HCT116 (cell line): Measurements from ENCODE around the gene GOLGA6L7. TPM values are rescaled to one million over a fixed set of nuclear protein-coding genes. Genes with fewer than 3 reads are reported as not detected.

ENCODE experiments used
- ATAC-seq: fragments of 200-7000 bp; cut with Tn5 transposase; 2 replicates; pipeline ENCODE4 v1.9.1; 2020; ENCODE audit warnings: mild to moderate bottlenecking, moderate library complexity
- BruUV-seq: library from RNA; stranded (reverse); fragments of 400-500 nt; replicated peaks from 2 replicates; lab custom pipeline; 2021; lab: Mats Ljungman, UMichigan
- CTCF ChIA-PET: fragments of 300-600 bp; sonication (Branson Sonifier 250); formaldehyde crosslinking; loops from one replicate; lab custom pipeline; 2021; ENCODE audit warnings: antibody characterized with exemption; lab: Charles Lee
- POLR2A ChIA-PET: fragments of 300-600, 350-600 bp; sonication (Branson Sonifier 250); formaldehyde crosslinking; loops from one replicate; lab custom pipeline; 2021; ENCODE audit warnings: antibody characterized with exemption; lab: Charles Lee
- RAD21 ChIA-PET, 2 experiments: fragments of 300-600 bp; sonication (Branson Sonifier 250); formaldehyde crosslinking; loops; one replicate each; lab custom pipeline; 2023; ENCODE audit warnings: low total read pairs in 2 of 2; ENCODE audit not compliant: uncharacterized antibody in 2 of 2, unreplicated experiment in 2 of 2, low non-redundant PET in 1 of 2; lab: Charles Lee
- DNase-seq: peaks from one replicate; pipeline ENCODE4 v3.0.0-alpha.2; 2010; ENCODE audit warnings: low read depth, low spot score
- H2AFZ ChIP-seq: fragments of 200-600 bp; shearing (Covaris generic), sonication (generic); 2 replicates; pipeline ENCODE4 v1.6.1; 2017; ENCODE audit warnings: low read depth, mixed run types, mixed read lengths, antibody characterized with exemption, low read length; ENCODE audit not compliant: poor library complexity, severe bottlenecking
- H3K27ac ChIP-seq: 2 replicates; pipeline ENCODE4 v1.5.1; 2012; ENCODE audit warnings: low read depth, low read length
- H3K27me3 ChIP-seq: fragments of 200-600 bp; sonication (generic); 2 replicates; pipeline ENCODE4 v1.6.1; 2016; ENCODE audit warnings: mixed run types, low read length, mixed read lengths; ENCODE audit not compliant: insufficient read depth
- H3K36me3 ChIP-seq, 2 experiments: fragments of 200-500 bp in 1 of 2; fragments of 200-600 bp in 1 of 2; sonication (Bioruptor generic) in 1 of 2; sonication (generic) in 1 of 2; 2 replicates each; pipeline versions ENCODE4 v1.5.1 to v1.6.1; 2014 to 2016; ENCODE audit warnings: low read length in 2 of 2, inconsistent platforms in 1 of 2, mixed read lengths in 1 of 2, mixed run types in 1 of 2; ENCODE audit not compliant: insufficient read depth in 2 of 2, control insufficient read depth in 1 of 2
- H3K4me1 ChIP-seq, 2 experiments: fragments of 200-600 bp in 1 of 2; sonication (generic) in 1 of 2; 2 replicates each; pipeline versions ENCODE4 v1.5.1 to v1.6.1; 2012 to 2017; ENCODE audit warnings: low read length in 2 of 2, inconsistent platforms in 1 of 2, mild to moderate bottlenecking in 1 of 2, mixed read lengths in 1 of 2, mixed run types in 1 of 2, moderate library complexity in 1 of 2; ENCODE audit not compliant: insufficient read depth in 2 of 2, control insufficient read depth in 1 of 2
- H3K4me2 ChIP-seq: fragments of 200-600 bp; sonication (generic); 2 replicates; pipeline ENCODE4 v1.6.1; 2017; ENCODE audit warnings: mixed run types, low read length, mixed read lengths
- H3K4me3 ChIP-seq, 2 experiments: fragments of 200-600 bp in 1 of 2; sonication (generic) in 1 of 2; replicated peaks in 1 of 2; 2 replicates each; pipeline ENCODE4 v1.5.1; 2011 to 2016; ENCODE audit warnings: low read length in 2 of 2, control low read depth in 1 of 2, low read depth in 1 of 2, mild to moderate bottlenecking in 1 of 2, mixed read lengths in 1 of 2, mixed run types in 1 of 2
- H3K79me2 ChIP-seq: fragments of 200-600 bp; sonication (generic); 2 replicates; pipeline ENCODE4 v1.6.1; 2017; ENCODE audit warnings: mild to moderate bottlenecking, mixed run types, low read length, moderate library complexity, mixed read lengths; ENCODE audit not compliant: insufficient read depth
- H3K9ac ChIP-seq: fragments of 200-600 bp; sonication (generic); 2 replicates; pipeline ENCODE4 v1.6.1; 2016; ENCODE audit warnings: low read length, mixed read lengths
- H3K9me2 ChIP-seq: fragments of 200-600 bp; sonication (generic), shearing (Covaris generic); 2 replicates; pipeline ENCODE4 v1.6.1; 2017; ENCODE audit warnings: mixed run types, mild to moderate bottlenecking, moderate library complexity; ENCODE audit not compliant: insufficient read depth
- H3K9me3 ChIP-seq, 2 experiments: fragments of 200-500 bp in 1 of 2; fragments of 200-600 bp in 1 of 2; sonication (Bioruptor generic) in 1 of 2; sonication (generic) in 1 of 2; 2 replicates each; pipeline ENCODE4 v1.6.1; 2014 to 2017; ENCODE audit warnings: low read length in 2 of 2, mixed read lengths in 2 of 2, inconsistent platforms in 1 of 2, low read depth in 1 of 2, mild to moderate bottlenecking in 1 of 2, mixed run types in 1 of 2, moderate library complexity in 1 of 2; ENCODE audit not compliant: control insufficient read depth in 1 of 2, insufficient read depth in 1 of 2
- H4K20me1 ChIP-seq: fragments of 200-600 bp; sonication (generic), shearing (Covaris generic); 2 replicates; pipeline ENCODE4 v1.6.1; 2017; ENCODE audit warnings: mixed run types, mild to moderate bottlenecking, moderate library complexity; ENCODE audit not compliant: insufficient read depth
- CEBPB ChIP-seq: IDR thresholded peaks from 2 replicates; pipeline ENCODE4 v1.6.1; 2012; ENCODE audit warnings: low read depth
- EGR1 ChIP-seq: IDR thresholded peaks from 2 replicates; pipeline ENCODE4 v1.6.1; 2012; ENCODE audit warnings: low read depth
- ELF1 ChIP-seq: IDR thresholded peaks from 2 replicates; pipeline ENCODE4 v1.6.1; 2012; ENCODE audit warnings: low read depth, borderline replicate concordance
- EZH2 ChIP-seq: fragments of 200-600 bp; sonication (generic); IDR thresholded peaks from 2 replicates; pipeline ENCODE4 v1.6.1; 2017; ENCODE audit warnings: antibody characterized with exemption, mixed run types
- FOSL1 ChIP-seq: IDR thresholded peaks from 2 replicates; pipeline ENCODE4 v1.6.1; 2012; ENCODE audit warnings: low read depth
- JUND ChIP-seq: IDR thresholded peaks from 2 replicates; pipeline ENCODE4 v1.6.1; 2012
- POLR2A ChIP-seq: IDR thresholded peaks from 2 replicates; pipeline ENCODE4 v1.7.0; 2011; ENCODE audit warnings: borderline replicate concordance; ENCODE audit not compliant: insufficient read depth, insufficient read length; ENCODE audit errors: extremely low read depth
- POLR2AphosphoS5 ChIP-seq: IDR thresholded peaks from 2 replicates; pipeline ENCODE4 v1.6.1; 2011; ENCODE audit warnings: mild to moderate bottlenecking, low read depth, low read length, moderate library complexity
- REST ChIP-seq: IDR thresholded peaks from 2 replicates; pipeline ENCODE4 v1.6.1; 2012; ENCODE audit warnings: low read depth
- SP1 ChIP-seq: IDR thresholded peaks from 2 replicates; pipeline ENCODE4 v1.6.1; 2012; ENCODE audit warnings: low read depth
- YY1 ChIP-seq: IDR thresholded peaks from 2 replicates; pipeline ENCODE4 v1.6.1; 2011; ENCODE audit warnings: low read length, low read depth, moderate library complexity, mild to moderate bottlenecking; ENCODE audit not compliant: insufficient replicate concordance; ENCODE audit errors: extremely low read depth
- ZBTB33 ChIP-seq: IDR thresholded peaks from 2 replicates; pipeline ENCODE4 v1.6.1; 2011; ENCODE audit warnings: mild to moderate bottlenecking, low read length, moderate library complexity; ENCODE audit not compliant: insufficient replicate concordance; ENCODE audit errors: extremely low read depth
- intact Hi-C: fragments of 100-400 bp; cut with micrococcal nuclease; formaldehyde crosslinking; loops from 2 replicates; pipeline ENCODE4 v1.10.0; 2022
- total RNA-seq: library from RNA; stranded (reverse); gene quantifications from one replicate; pipeline ENCODE4 v1.2.1, GENCODE V29; 2021; ENCODE audit not compliant: unreplicated experiment
- TF ChIP-seq, protein P1 (sequence below): IDR thresholded peaks from 2 replicates; pipeline ENCODE4 v1.6.1; 2012

The GOLGA6L7 gene
- total RNA-seq, 1 experiment from 2014 or later: not detected

GRCh38 chr15:28891588-28891987 is 43.1 kb upstream of the GOLGA6L7 start:
- no peaks in the 10 kb centered on the region for H3K36me3 ChIP-seq
- no TSS peak for BruUV-seq
- no peak overlapping the region for H3K9ac ChIP-seq
- no peaks in the 10 kb centered on the region for H3K9me3 ChIP-seq
- no peaks in the 10 kb centered on the region for H3K27me3 ChIP-seq
- POLR2A ChIA-PET: no interaction called here
- H3K4me1 ChIP-seq: peaks cover 0 to 2% of the 10 kb centered on the region in 2 experiments; a peak in 2 of 4 replicates
- no peaks in the 10 kb centered on the region for H3K79me2 ChIP-seq
- intact Hi-C loops: no loop called here
- no peaks in the 10 kb centered on the region for H3K9me2 ChIP-seq
- no peak for DNase-seq
- RAD21 ChIA-PET: no interaction called here
- no peak overlapping the region for H3K4me2 ChIP-seq
- CTCF ChIA-PET: no interaction called here
- H2AFZ ChIP-seq: no peak overlapping the region
- TF ChIP-seq YY1 (no peak), ZBTB33 (no peak), EGR1 (no peak), JUND (no peak), EZH2 (no peak), FOSL1 (no peak), CEBPB (no peak), ELF1 (no peak), POLR2A (no peak), SP1 (no peak), POLR2AphosphoS5 (no peak), REST (no peak)
- TF ChIP-seq, protein P1, sequence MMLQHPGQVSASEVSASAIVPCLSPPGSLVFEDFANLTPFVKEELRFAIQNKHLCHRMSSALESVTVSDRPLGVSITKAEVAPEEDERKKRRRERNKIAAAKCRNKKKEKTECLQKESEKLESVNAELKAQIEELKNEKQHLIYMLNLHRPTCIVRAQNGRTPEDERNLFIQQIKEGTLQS: no peak
- TF ChIP-seq, all 23 proteins: peak for 0
- Histone ChIP-seq H4K20me1 (no peaks in the 10 kb centered on the region), H3K4me3 (no peak overlapping the region), H3K27ac (no peak overlapping the region)
- no peak for ATAC-seq
